Subcutaneous abdominal adipose tissue (tissue), 5 donors: ENCODE results near the gene PTGER4.

Source experiments
- H3K27ac ChIP-seq: one replicate; pipeline ENCODE4 v1.7.0; 2013; ENCODE audit warnings: low read depth, mild to moderate bottlenecking, inconsistent platforms, low read length, moderate library complexity
- H3K27me3 ChIP-seq, 5 donors: one replicate each; pipeline ENCODE4 v1.7.0; 2013; ENCODE audit warnings: low read length in 5 of 5, inconsistent platforms in 1 of 5; ENCODE audit not compliant: control insufficient read depth in 5 of 5, insufficient read depth in 4 of 5
- H3K36me3 ChIP-seq, 5 donors: one replicate each; pipeline ENCODE4 v1.7.0; 2013; ENCODE audit warnings: low read length in 5 of 5; ENCODE audit not compliant: control insufficient read depth in 5 of 5, insufficient read depth in 5 of 5
- H3K4me1 ChIP-seq, 5 donors: one replicate each; pipeline ENCODE4 v1.7.0; 2013; ENCODE audit warnings: low read length in 5 of 5, mild to moderate bottlenecking in 3 of 5, moderate library complexity in 1 of 5; ENCODE audit not compliant: control insufficient read depth in 5 of 5, insufficient read depth in 5 of 5
- H3K4me3 ChIP-seq, 5 donors: one replicate each; pipeline ENCODE4 v1.7.0; 2013; ENCODE audit warnings: low read length in 5 of 5, low read depth in 1 of 5
- H3K9ac ChIP-seq, 5 donors: one replicate each; pipeline ENCODE4 v1.7.0; 2013; ENCODE audit warnings: low read length in 5 of 5, mild to moderate bottlenecking in 4 of 5, moderate library complexity in 3 of 5
- H3K9me3 ChIP-seq, 5 donors: one replicate each; pipeline ENCODE4 v1.7.0; 2013; ENCODE audit warnings: low read length in 5 of 5; ENCODE audit not compliant: control insufficient read depth in 5 of 5
- donor health status: healthy.
- donor health status: healthy.
- donor health status: healthy.
- donor health status: healthy.
- donor health status: healthy.

PTGER4 gene

GRCh38 chr5:40736103-40736875 lies 56.6 kb downstream of the PTGER4 start:
- Histone ChIP-seq H3K9ac (no peak overlapping the region), H3K27me3 (no peaks in the 10 kb centered on the region), H3K4me3 (no peak overlapping the region), H3K9me3 (peaks cover 0 to 4% (median 0%) of the 10 kb centered on the region in 5 donors), H3K36me3 (peaks cover 0 to 13% (median 7%) of the 10 kb centered on the region in 5 donors), H3K27ac (no peak overlapping the region), H3K4me1 (peaks cover 2 to 29% (median 20%) of the 10 kb centered on the region in 5 donors)

DNA sequence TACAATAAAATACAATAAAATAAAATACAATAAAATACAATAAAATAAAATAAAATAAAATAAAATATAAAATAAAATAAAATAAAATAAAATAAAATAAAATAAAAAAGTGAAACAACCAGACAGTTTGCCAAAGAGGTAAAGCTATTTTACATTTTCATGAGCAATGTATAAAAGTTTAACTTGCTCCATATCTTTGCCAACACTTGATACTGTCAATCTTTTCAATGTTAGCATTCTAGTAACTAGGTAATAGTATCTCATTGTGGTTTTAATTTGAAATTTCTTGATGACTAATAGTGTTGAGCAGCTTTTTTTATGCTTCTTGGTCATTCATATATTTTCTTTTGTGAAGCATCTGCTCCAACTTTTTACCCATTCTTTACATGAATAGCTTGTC lies 58.8 kb downstream of the PTGER4 start:
- H3K27ac ChIP-seq, result no peak overlapping the region

More for the DNA sequence above, 58.8 kb downstream of the PTGER4 start:
- Histone ChIP-seq H3K9me3 (peaks cover 0 to 4% (median 0%) of the 10 kb centered on the region in 5 donors), H3K4me3 (no peak overlapping the region), H3K36me3 (peaks cover 0 to 17% (median 10%) of the 10 kb centered on the region in 5 donors), H3K9ac (no peak overlapping the region), H3K4me1 (peaks cover 2 to 25% (median 20%) of the 10 kb centered on the region in 5 donors), H3K27me3 (no peaks in the 10 kb centered on the region)
